Mesodermal cell (in vitro differentiated cells): ENCODE data around the gene CFAP20.
"Not testable (repeated sequence)": the region's sequence is repeated elsewhere in the genome, so short reads cannot be mapped to it uniquely, and the experiment has no call there.

Source experiments
- H3K27ac ChIP-seq: 2 replicates; pipeline ENCODE4 v1.7.0; 2013; ENCODE audit warnings: mild to moderate bottlenecking, low read depth, low read length, moderate library complexity; ENCODE audit not compliant: severe bottlenecking
- H3K36me3 ChIP-seq: 2 replicates; pipeline ENCODE4 v1.7.1; 2013; ENCODE audit warnings: mild to moderate bottlenecking, low read length, moderate library complexity; ENCODE audit not compliant: control insufficient read depth, insufficient read depth
- H3K4me1 ChIP-seq: one replicate; pipeline ENCODE4 v1.7.1; 2013; ENCODE audit warnings: mild to moderate bottlenecking, low read length; ENCODE audit not compliant: insufficient read depth, control insufficient read depth, poor library complexity, severe bottlenecking
- H3K4me3 ChIP-seq: 2 replicates; pipeline ENCODE4 v1.7.0; 2013; ENCODE audit warnings: low read length, control low read depth, mild to moderate bottlenecking; ENCODE audit not compliant: insufficient read depth, poor library complexity, severe bottlenecking; ENCODE audit errors: extremely low read depth
- H3K9me3 ChIP-seq: 2 replicates; pipeline ENCODE4 v1.7.1; 2013; ENCODE audit warnings: mild to moderate bottlenecking, low read length, moderate library complexity; ENCODE audit not compliant: control insufficient read depth
- WGBS, 2 experiments: methylation state at CpG; one replicate each; pipeline ENCODE4 v1.1.5; 2013; ENCODE audit warnings: missing lambda C conversion rate in 2 of 2; ENCODE audit not compliant: insufficient coverage in 2 of 2; 5-methylcytosine and 5-hydroxymethylcytosine counted together

Gene CFAP20

DNA sequence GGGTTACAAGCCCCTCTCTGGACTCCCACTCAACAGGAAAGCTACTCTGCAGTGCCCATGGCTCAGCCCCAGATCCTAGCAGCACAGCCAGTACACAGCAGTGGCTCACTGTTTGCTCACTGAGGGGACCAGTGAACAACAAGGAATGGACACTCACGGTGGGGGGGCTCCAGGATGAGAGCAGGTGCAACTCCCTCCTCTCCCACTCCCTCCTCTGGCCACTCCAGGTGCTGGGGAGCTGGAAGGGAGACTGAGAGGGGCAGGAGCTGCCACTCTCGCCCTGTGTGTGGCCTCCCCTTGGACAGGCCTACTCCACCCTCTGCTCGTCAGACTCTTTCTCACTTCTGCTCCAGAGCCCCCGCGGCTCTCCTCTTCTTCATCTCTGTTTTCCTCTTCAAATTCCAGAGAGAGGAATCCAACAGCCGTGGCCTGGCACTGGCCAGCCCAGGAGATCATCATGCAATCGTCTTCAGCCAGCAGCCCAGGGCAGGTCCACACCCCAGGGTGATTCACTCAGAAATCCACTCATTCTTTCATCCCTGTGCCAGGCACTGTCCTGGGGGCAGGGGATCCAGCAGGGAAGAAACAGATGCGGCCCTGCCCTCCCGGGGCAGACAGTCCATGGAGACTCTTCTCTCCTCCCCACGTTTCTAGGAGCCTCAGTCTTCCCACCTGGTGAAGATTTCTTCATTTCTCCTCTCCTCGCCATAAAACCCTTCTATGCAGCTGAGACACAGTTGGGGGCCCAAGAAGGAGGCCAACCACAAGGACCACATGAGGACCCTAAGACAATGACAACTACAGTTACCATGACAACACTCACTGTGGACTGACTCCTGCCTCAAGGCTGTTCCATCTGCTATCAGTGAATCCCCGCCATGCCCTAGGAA lies 30.7 kb downstream of the CFAP20 start:
- H3K36me3 ChIP-seq = no peaks in the 10 kb centered on the region
- H3K4me3 ChIP-seq = no peak overlapping the region
- H3K27ac ChIP-seq = no peak overlapping the region
- peaks cover 37% of the 10 kb centered on the region for H3K4me1 ChIP-seq
- WGBS, 2 experiments = 73 to 84% methylated on average over 8 to 11 of the region's 12 CpGs
- no peaks in the 10 kb centered on the region for H3K9me3 ChIP-seq

DNA sequence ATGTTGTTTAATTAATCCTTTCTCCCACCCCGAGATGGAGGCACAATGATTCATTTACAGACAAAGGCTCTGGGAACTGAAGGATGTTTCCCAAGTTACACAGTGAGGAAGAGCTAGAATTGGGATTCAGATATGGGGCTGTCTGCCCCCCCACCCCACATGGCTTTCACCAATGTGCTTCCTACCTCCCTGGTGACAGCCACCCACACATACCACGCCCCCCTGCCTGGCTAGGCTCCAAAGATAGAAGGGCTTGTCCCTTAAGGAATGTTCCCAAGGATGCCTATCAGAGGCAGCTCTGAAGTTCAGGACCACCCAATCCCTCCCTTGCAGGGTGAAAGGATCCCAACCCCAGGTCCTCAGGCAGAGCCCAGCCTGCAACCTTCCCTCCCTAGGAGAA lies 32.9 kb downstream of the CFAP20 start:
- no peak overlapping the region for H3K27ac ChIP-seq
- no peaks in the 10 kb centered on the region for H3K36me3 ChIP-seq
- no peak overlapping the region for H3K4me3 ChIP-seq
- H3K9me3 ChIP-seq = no peaks in the 10 kb centered on the region
- 80% methylated on average over 1 of the region's 2 CpGs; no CpG with 5 or more reads in 1 of the 2 experiments for WGBS, 2 experiments
- H3K4me1 ChIP-seq = peaks cover 34% of the 10 kb centered on the region

DNA sequence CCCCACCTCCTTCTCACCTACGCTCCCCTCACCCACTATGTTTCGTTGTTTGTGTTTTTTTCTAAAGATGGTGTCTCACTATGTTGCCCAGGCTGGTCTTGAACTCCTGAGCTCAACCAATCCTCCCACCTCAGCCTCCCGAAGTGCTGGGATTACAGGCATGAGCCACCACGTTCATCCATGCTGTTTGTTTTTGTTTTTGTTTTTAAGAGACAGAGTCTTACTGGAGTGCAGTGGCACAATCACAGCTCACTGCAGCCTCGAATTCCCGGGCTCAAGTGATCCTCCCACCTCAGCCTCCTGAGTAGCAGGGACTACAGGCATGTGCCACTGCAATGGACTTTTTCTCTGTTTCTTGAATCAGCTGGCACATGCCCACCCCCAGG lies 33.6 kb downstream of the CFAP20 start:
- H3K27ac ChIP-seq, H3K4me3 ChIP-seq, H3K36me3 ChIP-seq, H3K9me3 ChIP-seq: not testable (repeated sequence)
- 68 to 100% methylated on average over 2 to 4 of the region's 6 CpGs for WGBS, 2 experiments
- peaks cover 34% of the 10 kb centered on the region for H3K4me1 ChIP-seq

DNA sequence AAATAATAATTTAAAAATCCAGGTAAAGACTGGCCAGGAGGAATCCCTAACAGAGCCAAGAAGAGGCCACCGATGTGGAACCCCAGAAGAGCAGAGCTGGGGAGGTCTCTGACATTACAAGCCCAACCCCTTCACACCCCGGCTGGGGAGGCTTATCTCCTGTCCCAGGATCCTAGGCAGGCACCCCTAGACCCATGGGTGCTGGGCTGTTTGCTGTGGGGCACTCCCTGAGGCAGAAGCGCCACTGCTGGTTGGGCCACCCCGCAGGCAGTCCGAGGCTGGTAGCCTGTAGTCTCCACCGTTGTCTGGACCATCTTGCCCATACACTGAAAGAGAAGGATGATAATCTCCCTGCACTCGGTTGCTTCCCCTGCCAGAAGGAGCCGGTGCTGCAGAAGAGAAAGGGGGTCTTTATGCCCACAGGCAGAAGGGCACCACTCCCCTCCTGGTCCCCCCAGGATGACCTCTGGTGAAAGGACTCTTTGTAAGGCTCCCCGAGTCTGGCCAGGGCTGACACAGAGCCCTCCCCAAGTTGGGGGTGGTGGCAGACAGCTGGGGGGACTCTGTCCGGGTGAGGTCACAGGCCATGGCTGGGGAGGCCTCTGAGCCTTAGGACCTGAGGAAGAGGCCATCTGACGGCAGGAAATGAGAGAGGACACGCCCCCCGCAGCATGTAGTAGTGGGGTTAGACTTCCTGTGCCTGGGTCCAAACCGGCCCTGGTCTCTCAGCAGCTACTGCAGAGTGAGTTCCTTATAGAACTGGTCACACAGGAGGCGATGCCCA lies 34.2 kb downstream of the CFAP20 start:
- H3K36me3 ChIP-seq = no peaks in the 10 kb centered on the region
- H3K27ac ChIP-seq = no peak overlapping the region
- peaks cover 31% of the 10 kb centered on the region for H3K4me1 ChIP-seq
- 88 to 96% methylated on average over 10 to 11 of the region's 15 CpGs for WGBS, 2 experiments
- no peaks in the 10 kb centered on the region for H3K9me3 ChIP-seq
- H3K4me3 ChIP-seq = no peak overlapping the region

DNA sequence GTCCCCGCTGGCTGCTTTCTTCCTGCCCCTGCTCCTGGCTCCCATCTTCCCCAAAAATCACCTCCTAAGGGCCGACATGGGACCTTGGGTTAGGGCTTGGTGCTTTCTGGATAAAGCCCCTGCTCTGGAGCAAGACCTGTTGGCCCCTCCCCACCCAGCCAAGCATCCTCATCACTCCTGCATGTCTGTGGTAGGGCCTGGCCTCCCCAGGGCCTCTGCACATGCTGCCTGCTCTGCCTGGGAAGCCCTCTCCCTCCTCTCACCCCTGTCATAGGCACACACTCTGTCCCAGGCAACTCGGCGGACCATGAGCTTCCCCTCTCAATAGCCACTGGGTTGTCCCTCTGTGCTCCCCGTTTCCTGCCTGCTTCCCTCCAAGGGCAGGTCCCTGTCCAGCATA lies 35.2 kb downstream of the CFAP20 start:
- H3K36me3 ChIP-seq = no peaks in the 10 kb centered on the region
- 85 to 93% methylated on average over 4 to 5 of the region's 5 CpGs for WGBS, 2 experiments
- peaks cover 28% of the 10 kb centered on the region for H3K4me1 ChIP-seq
- no peak overlapping the region for H3K27ac ChIP-seq
- H3K9me3 ChIP-seq = no peaks in the 10 kb centered on the region
- H3K4me3 ChIP-seq = no peak overlapping the region

DNA sequence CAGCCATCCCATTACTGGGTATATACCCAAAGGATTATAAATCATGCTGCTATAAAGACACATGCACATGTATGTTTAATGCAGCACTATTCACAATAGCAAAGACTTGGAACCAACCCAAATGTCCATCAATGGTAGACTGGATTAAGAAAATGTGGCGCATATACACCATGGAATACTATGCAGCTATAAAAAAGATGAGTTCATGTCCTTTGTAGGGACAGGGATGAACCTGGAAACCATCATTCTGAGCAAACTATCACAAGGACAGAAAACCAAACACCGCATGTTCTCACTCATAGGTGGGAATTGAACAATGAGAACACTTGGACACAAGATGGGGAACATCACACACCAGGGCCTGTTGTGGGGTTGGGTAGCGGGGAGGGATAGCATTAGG lies 38.8 kb downstream of the CFAP20 start:
- H3K9me3 ChIP-seq, H3K4me1 ChIP-seq, H3K27ac ChIP-seq, H3K4me3 ChIP-seq, H3K36me3 ChIP-seq: not testable (repeated sequence)
- 83 to 100% methylated on average over 1 of the region's 3 CpGs for WGBS, 2 experiments

DNA sequence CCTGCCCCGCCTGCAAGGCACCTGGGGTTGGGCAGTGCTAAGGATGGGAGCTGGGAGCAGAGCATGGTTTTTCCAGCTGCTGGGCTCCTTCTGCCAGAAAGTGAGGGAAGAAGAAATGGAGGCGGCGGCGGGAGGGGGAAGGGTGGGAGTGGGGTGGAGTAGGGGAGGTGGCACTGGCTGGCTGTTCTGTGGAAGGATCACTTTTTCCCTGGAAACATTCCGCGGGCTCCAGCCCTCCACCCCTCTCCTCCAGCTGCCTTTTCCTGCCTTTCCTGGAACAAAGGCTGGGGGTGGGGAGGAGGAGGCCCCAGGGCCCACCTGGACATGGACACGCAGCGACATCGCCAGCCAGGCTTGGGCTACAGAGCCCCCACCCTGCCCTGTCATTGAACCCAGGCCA lies 41.1 kb downstream of the CFAP20 start:
- Histone ChIP-seq H3K4me1 (peaks cover 8% of the 10 kb centered on the region), H3K27ac (no peak overlapping the region), H3K36me3 (no peaks in the 10 kb centered on the region), H3K9me3 (no peaks in the 10 kb centered on the region), H3K4me3 (no peak overlapping the region)
- WGBS, 2 experiments = no CpG with 5 or more reads among the region's 9 CpGs

DNA sequence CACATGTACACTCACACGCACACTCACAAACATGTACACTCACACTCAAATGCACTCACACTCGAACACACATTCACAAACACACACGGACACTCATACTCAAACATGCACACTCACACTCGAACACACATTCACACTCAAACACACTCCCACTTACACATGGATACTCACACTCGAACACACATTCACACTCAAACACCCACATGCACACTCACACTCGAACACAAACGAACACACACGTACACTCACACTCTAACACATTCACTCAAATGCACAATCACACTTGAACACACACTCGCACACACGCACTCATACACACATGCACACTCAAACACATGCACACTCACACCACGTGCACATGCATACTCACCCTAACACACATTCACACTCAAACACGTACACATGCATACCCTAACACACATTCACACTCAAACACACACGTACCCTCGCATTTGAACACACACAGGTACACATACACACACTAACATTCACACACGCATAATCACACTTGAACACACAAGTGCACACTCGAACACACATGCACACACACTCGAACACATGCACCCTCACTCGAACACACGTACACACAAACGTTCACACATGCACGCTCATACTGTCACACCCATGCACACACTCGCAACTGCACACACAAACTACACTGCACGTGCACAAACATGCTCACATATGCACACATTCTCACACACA lies 41.8 kb downstream of the CFAP20 start:
- H3K4me3 ChIP-seq = no peak overlapping the region
- H3K36me3 ChIP-seq = no peaks in the 10 kb centered on the region
- no peaks in the 10 kb centered on the region for H3K9me3 ChIP-seq
- H3K4me1 ChIP-seq = peaks cover 8% of the 10 kb centered on the region
- 82 to 88% methylated on average over 23 of the region's 23 CpGs for WGBS, 2 experiments
- H3K27ac ChIP-seq = no peak overlapping the region

DNA sequence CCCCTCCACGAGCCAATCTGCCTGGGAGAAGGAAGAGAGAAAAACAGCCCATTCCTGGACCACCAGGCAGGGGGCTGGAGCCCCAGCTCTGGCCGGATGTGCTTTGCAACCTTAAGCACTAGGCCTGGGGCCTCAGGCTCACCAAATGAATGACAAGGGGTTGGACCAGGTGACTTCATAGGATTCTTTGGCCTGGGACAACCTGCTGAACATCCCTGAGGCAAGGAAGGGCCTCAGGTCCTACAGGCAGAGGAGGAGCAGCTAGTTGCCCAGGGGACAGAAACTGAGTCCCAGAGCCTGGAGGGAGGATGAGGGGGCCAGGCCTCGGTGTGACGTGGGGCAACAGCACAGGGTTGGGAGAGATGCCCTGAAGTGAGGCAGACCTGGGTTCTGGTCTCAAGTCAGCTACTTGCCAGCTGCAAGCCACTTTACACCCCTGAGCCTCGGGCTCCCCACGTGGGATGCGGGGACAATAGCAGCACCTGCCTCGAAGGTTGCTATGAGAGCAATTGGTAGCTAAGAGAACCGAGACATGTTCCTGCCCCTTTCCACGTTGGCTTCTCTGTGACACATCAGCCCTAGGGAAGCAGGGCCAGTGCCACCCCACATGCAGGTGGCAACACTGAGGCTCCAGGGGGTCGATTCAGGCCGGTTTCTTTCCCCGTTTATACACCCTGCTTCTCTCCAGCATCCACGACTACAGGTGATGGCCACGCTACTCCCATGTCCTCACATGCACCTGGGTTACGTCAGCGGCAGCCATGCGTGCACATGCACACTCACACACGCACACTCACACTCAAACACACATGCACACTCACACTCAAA lies 42.6 kb downstream of the CFAP20 start:
- Histone ChIP-seq H3K4me3 (no peak overlapping the region), H3K4me1 (peaks cover 8% of the 10 kb centered on the region), H3K36me3 (no peaks in the 10 kb centered on the region), H3K27ac (no peak overlapping the region), H3K9me3 (no peaks in the 10 kb centered on the region)
- 88 to 90% methylated on average over 18 to 19 of the region's 19 CpGs for WGBS, 2 experiments
